ENCODE measurements around the gene CMIP. TPM values are rescaled to one million over a fixed set of nuclear protein-coding genes. Genes with fewer than 3 reads are reported as not detected.

Gene CMIP
- total and polyA plus RNA-seq, 7 donors = 1.4 to 8.9 (median 4.1) TPM

- H3K36me3 ChIP-seq (ENCODE audit: insufficient read depth in 1 of 2, low read depth in 1 of 2) = no peaks in the 10 kb centered on the region
- H3K27ac ChIP-seq = no peak overlapping the region
- H3K27me3 ChIP-seq (ENCODE audit: insufficient read depth in 3 of 3, low read length in 2 of 3) = peaks cover 0 to 23% (median 2%) of the 10 kb centered on the region in 3 donors
- no peak overlapping the region for H3K4me3 ChIP-seq
- DNase-seq (no peak), ATAC-seq (no peak)
- peaks cover 6% of the 10 kb centered on the region for H3K4me1 ChIP-seq
- TF ChIP-seq CTCF (IDR thresholded peaks at IDR 0.05) = no peak
- intact Hi-C loops (cut with DNase I) = loop anchor here in 1 of 2 donors (10.0 kb wide), 1 partner anchor 209 kb away; no protein-coding TSS in a partner anchor
- H3K9me3 ChIP-seq = no peaks in the 10 kb centered on the region
- 72 to 73% (median 73%) methylated on average over 11 of the region's 11 CpGs for WGBS, 3 donors
Measured at GRCh38 chr16:81405702-81406113, 38.9 kb upstream of the CMIP start.

- Histone ChIP-seq H3K27ac (no peak overlapping the region), H3K9me3 (no peaks in the 10 kb centered on the region), H3K27me3 (ENCODE audit: insufficient read depth in 3 of 3, low read length in 2 of 3) (peaks cover 0 to 27% (median 2%) of the 10 kb centered on the region in 3 donors), H3K36me3 (ENCODE audit: insufficient read depth in 1 of 2, low read depth in 1 of 2) (no peaks in the 10 kb centered on the region), H3K4me1 (peaks cover 6% of the 10 kb centered on the region), H3K4me3 (no peak overlapping the region)
- intact Hi-C loops (cut with DNase I) = loop anchor here in 1 of 2 donors (10.0 kb wide), 1 partner anchor 206 kb away; no protein-coding TSS in a partner anchor
- 83 to 89% (median 86%) methylated on average over 9 of the region's 9 CpGs for WGBS, 3 donors
- DNase-seq (no peak), ATAC-seq (no peak)
- no peak for TF ChIP-seq CTCF (IDR thresholded peaks at IDR 0.05)
Measured at GRCh38 chr16:81408409-81408950, 36.1 kb upstream of the CMIP start.

- Histone ChIP-seq H3K4me3 (no peak overlapping the region), H3K4me1 (peaks cover under 1% of the 10 kb centered on the region), H3K27ac (no peak overlapping the region), H3K9me3 (no peaks in the 10 kb centered on the region), H3K27me3 (ENCODE audit: insufficient read depth in 3 of 3, low read length in 2 of 3) (peaks cover 0 to 27% (median 2%) of the 10 kb centered on the region in 3 donors), H3K36me3 (ENCODE audit: insufficient read depth in 1 of 2, low read depth in 1 of 2) (no peaks in the 10 kb centered on the region)
- intact Hi-C loops (cut with DNase I) = loop anchor here in 1 of 2 donors (10.0 kb wide), 1 partner anchor 206 kb away; no protein-coding TSS in a partner anchor
- DNase-seq (no peak), ATAC-seq (no peak)
- WGBS, 3 donors = 43 to 68% (median 56%) methylated on average over 13 of the region's 13 CpGs
- no peak for TF ChIP-seq CTCF (IDR thresholded peaks at IDR 0.05)
Measured at GRCh38 chr16:81409016-81409556, 35.5 kb upstream of the CMIP start.

- no peak for DNase-seq
- H3K36me3 ChIP-seq (ENCODE audit: insufficient read depth in 1 of 2, low read depth in 1 of 2) = no peaks in the 10 kb centered on the region
- ATAC-seq = no peak
- TF ChIP-seq CTCF (IDR thresholded peaks at IDR 0.05) = no peak
- intact Hi-C loops (cut with DNase I) = no loop called here
- H3K27me3 ChIP-seq (ENCODE audit: insufficient read depth in 3 of 3, low read length in 2 of 3) = peaks cover 0 to 20% (median 3%) of the 10 kb centered on the region in 3 donors
- H3K27ac ChIP-seq = no peak overlapping the region
- WGBS, 3 donors = 41 to 47% (median 47%) methylated on average over 10 of the region's 10 CpGs
- H3K9me3 ChIP-seq = no peaks in the 10 kb centered on the region
- no peak overlapping the region for H3K4me3 ChIP-seq
- no peaks in the 10 kb centered on the region for H3K4me1 ChIP-seq
Measured at GRCh38 chr16:81410643-81411293, 33.8 kb upstream of the CMIP start.
